GM12892 (cell line): ENCODE data around the gene HEMK1.

Source experiments
- POLR2A ChIP-seq: IDR thresholded peaks from 2 replicates; pipeline ENCODE4 v1.6.1; 2011; ENCODE audit warnings: low read depth, low read length, control low read depth
- POLR2AphosphoS5 ChIP-seq: IDR thresholded peaks from 2 replicates; pipeline ENCODE4 v1.6.1; 2011; ENCODE audit warnings: low read depth, low read length, control low read depth
- TAF1 ChIP-seq: IDR thresholded peaks from 2 replicates; pipeline ENCODE4 v1.6.1; 2011; ENCODE audit warnings: low read depth, mild to moderate bottlenecking, control low read depth, low read length, borderline replicate concordance

- TF ChIP-seq POLR2AphosphoS5 = no peak
- TF ChIP-seq POLR2A = no peak
- no peak for TF ChIP-seq TAF1
Measured at GRCh38 chr3:50628601-50629000, 59.3 kb downstream of the HEMK1 start.
